Transverse colon (tissue), 4 donors: ENCODE results near the gene ZNF430. TPM values are rescaled to one million over a fixed set of nuclear protein-coding genes. Genes with fewer than 3 reads are reported as not detected.
"Not testable (repeated sequence)": the region's sequence is repeated elsewhere in the genome, so short reads cannot be mapped to it uniquely, and the experiment has no call there.

Experiments used
- DNase-seq: peaks from one replicate; pipeline ENCODE4 v3.0.0-alpha.2; 2019
- H3K27ac ChIP-seq, 4 donors: fragments of 200-600 bp; sonication (generic); 2 replicates each; pipeline ENCODE4 v1.5.1; 2016 to 2018; ENCODE audit warnings: inconsistent platforms in 4 of 4
- H3K27me3 ChIP-seq: fragments of 200-600 bp; sonication (generic); 2 replicates; pipeline ENCODE4 v1.5.1; 2017; ENCODE audit warnings: inconsistent platforms
- H3K36me3 ChIP-seq, 4 donors: fragments of 200-600 bp; sonication (generic); 2 replicates each; pipeline ENCODE4 v1.5.1; 2017 to 2019; ENCODE audit warnings: inconsistent platforms in 4 of 4
- H3K4me1 ChIP-seq, 4 donors: fragments of 200-600 bp; sonication (generic); 2 replicates each; pipeline ENCODE4 v1.5.1; 2017 to 2020; ENCODE audit warnings: inconsistent platforms in 4 of 4
- H3K4me3 ChIP-seq, 4 donors: fragments of 200-600 bp; sonication (generic); 1 replicate in 1 of 4; 2 replicates in 3 of 4; pipeline versions ENCODE4 v1.5.1 to v1.6.1; 2017 to 2019; ENCODE audit warnings: inconsistent platforms in 4 of 4
- H3K9me3 ChIP-seq, 2 donors: fragments of 200-600 bp; sonication (generic); 2 replicates each; pipeline ENCODE4 v1.5.1; 2017 to 2019; ENCODE audit warnings: inconsistent platforms in 2 of 2
- CTCF ChIP-seq, 5 experiments: fragments of 200-600 bp in 3 of 5; fragments of 450-650 bp in 2 of 5; sonication (generic) in 3 of 5; IDR thresholded peaks; 1 replicate in 2 of 5; 2 replicates in 3 of 5; pipeline ENCODE4 v1.5.1; 2016 to 2017; ENCODE audit warnings: antibody characterized with exemption in 5 of 5, inconsistent platforms in 3 of 5, mild to moderate bottlenecking in 2 of 5, moderate library complexity in 1 of 5
- EP300 ChIP-seq: sonication (generic); formaldehyde crosslinking; IDR thresholded peaks from one replicate; pipeline ENCODE4 v1.6.1; 2017; ENCODE audit warnings: antibody characterized with exemption, low read depth
- POLR2A ChIP-seq: fragments of 450-650 bp; IDR thresholded peaks from one replicate; pipeline ENCODE4 v1.6.1; 2016; ENCODE audit warnings: antibody characterized with exemption, mild to moderate bottlenecking, moderate library complexity
- POLR2AphosphoS5 ChIP-seq, 3 donors: sonication (generic); formaldehyde crosslinking; IDR thresholded peaks; one replicate each; pipeline ENCODE4 v1.6.1; 2016; ENCODE audit warnings: antibody characterized with exemption in 3 of 3
- WGBS, 2 donors: methylation state at CpG; one replicate each; pipeline ENCODE4 v1.1.5; 2018; ENCODE audit warnings: low coverage in 1 of 2; 5-methylcytosine and 5-hydroxymethylcytosine counted together
- in situ Hi-C, 4 donors: fragments of 200-750 bp; cut with MboI; loops; one replicate each; pipeline versions ENCODE4 v1.15.0 to v1.15.1; 2017; ENCODE audit warnings: low sequenced_read_pairs in 3 of 4, low pct_ligation_motif_present in 1 of 4, low pct_unique_long_range_greater_than_20kb in 1 of 4
- intact Hi-C: fragments of 100-400 bp; cut with DNase I; formaldehyde crosslinking; loops from one replicate; pipeline ENCODE4 v1.15.1; 2023; ENCODE audit warnings: low total_unique reads
- total RNA-seq, 4 donors: library from RNA; depleted of rRNA; stranded (reverse); fragments of >200 nt; gene quantifications; one replicate each; pipeline ENCODE4 v1.1.0, GENCODE V29; 2016

ZNF430 gene
- 1 to 10 TPM; 2.2 to 8.3 (median 4.3) TPM for total RNA-seq

GRCh38 chr19:21020298-21021227 is at the start of gene ZNF430:
ZNF430 (plus strand) TSS chr19:21020657; CDS start chr19:21020801, 144 bp downstream.
- peaks cover 0 to 21% (median 2%) of the 10 kb centered on the region in 4 donors for H3K4me1 ChIP-seq
- H3K9me3 ChIP-seq = no peaks in the 10 kb centered on the region
- H3K27ac ChIP-seq = peak within 1 kb of the TSS; percentile 86 to 91 (median 89)
- TF ChIP-seq POLR2A = peak; percentile 78
- TF ChIP-seq POLR2AphosphoS5 (IDR thresholded peaks at IDR 0.05) = peak; percentile 33 to 61 (median 59)
- TF ChIP-seq CTCF (IDR thresholded peaks at IDR 0.05) = no peak
- in situ Hi-C loops = no loop called here
- intact Hi-C loops = no loop called here
- 5% methylated on average over 41 of the region's 44 CpGs; no CpG with 5 or more reads in 1 of the 2 donors for WGBS, 2 donors
- H3K36me3 ChIP-seq = peaks cover 0 to 25% (median 0%) of the 10 kb centered on the region in 4 donors
- peak; percentile 95 for DNase-seq
- peak within 1 kb of the TSS; percentile 33 to 79 (median 76) for H3K4me3 ChIP-seq
- H3K27me3 ChIP-seq = no peaks in the 10 kb centered on the region

GRCh38 chr19:20992788-20993187 is 27.7 kb upstream of the ZNF430 start:
- DNase-seq, H3K9me3 ChIP-seq, H3K27ac ChIP-seq, intact Hi-C loops, H3K4me1 ChIP-seq, H3K4me3 ChIP-seq, H3K27me3 ChIP-seq, in situ Hi-C loops, H3K36me3 ChIP-seq: not testable (repeated sequence)
- WGBS, 2 donors = 90 to 93% methylated on average over 2 of the region's 2 CpGs

GRCh38 chr19:20999731-21000352 is 20.6 kb upstream of the ZNF430 start:
- Histone ChIP-seq H3K4me3 (peak overlapping the region in 3 of 4 donors; percentile 35 to 50 (median 37)), H3K27ac (no peak overlapping the region), H3K27me3 (no peaks in the 10 kb centered on the region), H3K36me3 (no peaks in the 10 kb centered on the region), H3K9me3 (no peaks in the 10 kb centered on the region), H3K4me1 (peaks cover 0 to 5% (median 0%) of the 10 kb centered on the region in 4 donors)
- no peak for TF ChIP-seq CTCF (IDR thresholded peaks at IDR 0.05)
- TF ChIP-seq POLR2A = no peak
- TF ChIP-seq EP300 = no peak
- TF ChIP-seq POLR2AphosphoS5 (IDR thresholded peaks at IDR 0.05) = no peak
- WGBS, 2 donors = 13% methylated on average over 28 of the region's 29 CpGs; no CpG with 5 or more reads in 1 of the 2 donors
- in situ Hi-C loops (no loop called here), intact Hi-C loops (no loop called here)
- peak; percentile 73 for DNase-seq

GRCh38 chr19:21021238-21021637 is 781 bp downstream of the ZNF430 start:
- intact Hi-C loops, DNase-seq, in situ Hi-C loops, H3K9me3 ChIP-seq, H3K27me3 ChIP-seq: not testable (repeated sequence)
- H3K4me1 ChIP-seq = peaks cover 0 to 21% (median 2%) of the 10 kb centered on the region in 4 donors
- WGBS, 2 donors = 9 to 13% methylated on average over 7 to 11 of the region's 11 CpGs
- H3K4me3 ChIP-seq = peak overlapping the region; percentile 24 to 79 (median 76)
- peaks cover 0 to 25% (median 0%) of the 10 kb centered on the region in 4 donors for H3K36me3 ChIP-seq
- peak overlapping the region; percentile 86 to 91 (median 89) for H3K27ac ChIP-seq

- Histone ChIP-seq H3K27ac (no peak overlapping the region), H3K9me3 (no peaks in the 10 kb centered on the region), H3K27me3 (no peaks in the 10 kb centered on the region), H3K4me3 (no peak overlapping the region), H3K4me1 (peaks cover 0 to 27% (median 2%) of the 10 kb centered on the region in 4 donors), H3K36me3 (peaks cover 0 to 36% (median 0%) of the 10 kb centered on the region in 4 donors)
- intact Hi-C loops = no loop called here
- no peak for DNase-seq
- no peak for TF ChIP-seq EP300
- TF ChIP-seq POLR2AphosphoS5 (IDR thresholded peaks at IDR 0.05) = no peak
- in situ Hi-C loops = no loop called here
- WGBS, 2 donors = 72 to 80% methylated on average over 1 to 2 of the region's 2 CpGs
Measured at GRCh38 chr19:21022996-21023395, 2.5 kb downstream of the ZNF430 start.
